NCI-H2029 treated with DMSO at 0.1 percent for 48 hours (cell line): ENCODE data around the gene CFL2.
"Not testable (repeated sequence)": the region's sequence is repeated elsewhere in the genome, so short reads cannot be mapped to it uniquely, and the experiment has no call there.

ENCODE experiments used
- DNase-seq: peaks from one replicate; lab custom pipeline; 2025; lab: John Stamatoyannopoulos, UW

Gene CFL2

GRCh38 chr14:34711796-34712712 lies 2.3 kb downstream of the CFL2 start:
- no peak for DNase-seq

- peak; percentile 100 for DNase-seq
These were observed 3.2 kb downstream of the CFL2 start for GRCh38 chr14:34711169-34711568.

GRCh38 chr14:34710744-34711143 lies 3.6 kb downstream of the CFL2 start:
- peak; percentile 31 for DNase-seq

GRCh38 chr14:34710006-34710405 lies 4.4 kb downstream of the CFL2 start:
- DNase-seq = no peak

- DNase-seq = peak; percentile 88
These were observed 6.7 kb downstream of the CFL2 start for GRCh38 chr14:34707722-34708121.

- DNase-seq = no peak
These were observed 12.6 kb downstream of the CFL2 start for GRCh38 chr14:34701808-34702207.

- DNase-seq = no peak
These were observed 13.7 kb downstream of the CFL2 start for GRCh38 chr14:34700622-34701130.

GRCh38 chr14:34699873-34700621 lies 14.3 kb downstream of the CFL2 start:
- DNase-seq = peak; percentile 80

- not testable (repeated sequence) for DNase-seq
These were observed 20.2 kb downstream of the CFL2 start for GRCh38 chr14:34694216-34694615.

GRCh38 chr14:34693228-34693939 lies 21.0 kb downstream of the CFL2 start:
- DNase-seq = peak; percentile 92

GRCh38 chr14:34692898-34693227 lies 21.5 kb downstream of the CFL2 start:
- no peak for DNase-seq

- DNase-seq = no peak
These were observed 22.0 kb downstream of the CFL2 start for GRCh38 chr14:34692348-34692747.

- DNase-seq = no peak
These were observed 23.2 kb downstream of the CFL2 start for GRCh38 chr14:34691206-34691605.

- DNase-seq = no peak
These were observed 25.8 kb downstream of the CFL2 start for GRCh38 chr14:34688470-34689206.

GRCh38 chr14:34685819-34686428 lies 28.5 kb downstream of the CFL2 start:
- DNase-seq = no peak

- no peak for DNase-seq
These were observed 29.8 kb downstream of the CFL2 start for GRCh38 chr14:34684578-34684977.

GRCh38 chr14:34682787-34683321 lies 31.5 kb downstream of the CFL2 start:
- no peak for DNase-seq

- no peak for DNase-seq
These were observed 33.5 kb downstream of the CFL2 start for GRCh38 chr14:34680806-34681479.

GRCh38 chr14:34678735-34679134 lies 35.7 kb downstream of the CFL2 start:
- DNase-seq = no peak

- DNase-seq = no peak
These were observed 36.1 kb downstream of the CFL2 start for GRCh38 chr14:34678306-34678705.
